DOHH2 (cell line): ENCODE measurements around the gene MCU.

Experiments used
- H3F3A ChIP-seq: fragments of 200-600 bp; sonication (generic), shearing (Covaris generic); 2 replicates; pipeline ENCODE4 v1.6.0; 2016; ENCODE audit warnings: antibody characterized with exemption, mild to moderate bottlenecking; ENCODE audit not compliant: control insufficient read depth, insufficient read depth
- H3K27ac ChIP-seq: fragments of 200-600 bp; sonication (generic); 2 replicates; pipeline ENCODE4 v1.5.1; 2014; ENCODE audit warnings: low read depth, mild to moderate bottlenecking, low read length, moderate library complexity
- H3K27me3 ChIP-seq: fragments of 200-600 bp; sonication (generic); 2 replicates; pipeline ENCODE4 v1.6.1; 2014; ENCODE audit warnings: mild to moderate bottlenecking, low read length, mixed read lengths; ENCODE audit not compliant: control insufficient read depth
- H3K36me3 ChIP-seq: fragments of 200-600 bp; sonication (generic); 2 replicates; pipeline ENCODE4 v1.6.1; 2014; ENCODE audit warnings: mild to moderate bottlenecking, low read length, moderate library complexity, mixed read lengths; ENCODE audit not compliant: control insufficient read depth
- H3K4me1 ChIP-seq: fragments of 200-600 bp; sonication (generic); 2 replicates; pipeline ENCODE4 v1.6.1; 2014; ENCODE audit warnings: mild to moderate bottlenecking, low read length, mixed read lengths; ENCODE audit not compliant: control insufficient read depth
- H3K4me2 ChIP-seq: fragments of 200-600 bp; sonication (generic); 2 replicates; pipeline ENCODE4 v1.6.0; 2014; ENCODE audit warnings: mild to moderate bottlenecking, low read length, moderate library complexity
- H3K4me3 ChIP-seq: fragments of 200-600 bp; sonication (generic); 2 replicates; pipeline ENCODE4 v1.5.1; 2014; ENCODE audit warnings: mild to moderate bottlenecking, low read length, mixed read lengths
- H3K79me2 ChIP-seq: fragments of 200-600 bp; sonication (generic); 2 replicates; pipeline ENCODE4 v1.6.1; 2014; ENCODE audit warnings: mild to moderate bottlenecking, low read length, mixed read lengths; ENCODE audit not compliant: control insufficient read depth
- H3K9me2 ChIP-seq: fragments of 200-600 bp; sonication (generic); replicated peaks from 2 replicates; pipeline ENCODE4 v1.6.1; 2014; ENCODE audit warnings: mild to moderate bottlenecking, low read length, mixed read lengths; ENCODE audit not compliant: control insufficient read depth
- H3K9me3 ChIP-seq: fragments of 200-600 bp; sonication (generic); 2 replicates; pipeline ENCODE4 v1.6.1; 2014; ENCODE audit warnings: antibody characterized with exemption, low read length, mixed read lengths; ENCODE audit not compliant: control insufficient read depth, insufficient read depth
- H4K20me1 ChIP-seq: fragments of 200-600 bp; sonication (generic); 2 replicates; pipeline ENCODE4 v1.6.0; 2014; ENCODE audit warnings: low read depth, mild to moderate bottlenecking, antibody characterized with exemption, low read length, moderate library complexity; ENCODE audit not compliant: control insufficient read depth, insufficient read depth
- EZH2phosphoT487 ChIP-seq: fragments of 200-600 bp; sonication (generic); IDR thresholded peaks from 2 replicates; pipeline ENCODE4 v1.6.1; 2017; ENCODE audit warnings: borderline replicate concordance, mild to moderate bottlenecking, antibody characterized with exemption, low read length, moderate library complexity, mixed read lengths
- TF ChIP-seq, protein P1 (sequence below): fragments of 200-600 bp; sonication (generic); IDR thresholded peaks from one replicate; pipeline ENCODE4 v1.5.1; 2014; ENCODE audit warnings: antibody characterized with exemption, mild to moderate bottlenecking, low read depth, low read length; ENCODE audit not compliant: poor library complexity, severe bottlenecking

MCU gene

GRCh38 chr10:72890086-72890485 lies 198.1 kb downstream of the MCU start:
- TF ChIP-seq, protein P1, sequence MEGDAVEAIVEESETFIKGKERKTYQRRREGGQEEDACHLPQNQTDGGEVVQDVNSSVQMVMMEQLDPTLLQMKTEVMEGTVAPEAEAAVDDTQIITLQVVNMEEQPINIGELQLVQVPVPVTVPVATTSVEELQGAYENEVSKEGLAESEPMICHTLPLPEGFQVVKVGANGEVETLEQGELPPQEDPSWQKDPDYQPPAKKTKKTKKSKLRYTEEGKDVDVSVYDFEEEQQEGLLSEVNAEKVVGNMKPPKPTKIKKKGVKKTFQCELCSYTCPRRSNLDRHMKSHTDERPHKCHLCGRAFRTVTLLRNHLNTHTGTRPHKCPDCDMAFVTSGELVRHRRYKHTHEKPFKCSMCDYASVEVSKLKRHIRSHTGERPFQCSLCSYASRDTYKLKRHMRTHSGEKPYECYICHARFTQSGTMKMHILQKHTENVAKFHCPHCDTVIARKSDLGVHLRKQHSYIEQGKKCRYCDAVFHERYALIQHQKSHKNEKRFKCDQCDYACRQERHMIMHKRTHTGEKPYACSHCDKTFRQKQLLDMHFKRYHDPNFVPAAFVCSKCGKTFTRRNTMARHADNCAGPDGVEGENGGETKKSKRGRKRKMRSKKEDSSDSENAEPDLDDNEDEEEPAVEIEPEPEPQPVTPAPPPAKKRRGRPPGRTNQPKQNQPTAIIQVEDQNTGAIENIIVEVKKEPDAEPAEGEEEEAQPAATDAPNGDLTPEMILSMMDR = no peak
- no peak for TF ChIP-seq EZH2phosphoT487
- H3F3A ChIP-seq = no peaks in the 10 kb centered on the region

DNA sequence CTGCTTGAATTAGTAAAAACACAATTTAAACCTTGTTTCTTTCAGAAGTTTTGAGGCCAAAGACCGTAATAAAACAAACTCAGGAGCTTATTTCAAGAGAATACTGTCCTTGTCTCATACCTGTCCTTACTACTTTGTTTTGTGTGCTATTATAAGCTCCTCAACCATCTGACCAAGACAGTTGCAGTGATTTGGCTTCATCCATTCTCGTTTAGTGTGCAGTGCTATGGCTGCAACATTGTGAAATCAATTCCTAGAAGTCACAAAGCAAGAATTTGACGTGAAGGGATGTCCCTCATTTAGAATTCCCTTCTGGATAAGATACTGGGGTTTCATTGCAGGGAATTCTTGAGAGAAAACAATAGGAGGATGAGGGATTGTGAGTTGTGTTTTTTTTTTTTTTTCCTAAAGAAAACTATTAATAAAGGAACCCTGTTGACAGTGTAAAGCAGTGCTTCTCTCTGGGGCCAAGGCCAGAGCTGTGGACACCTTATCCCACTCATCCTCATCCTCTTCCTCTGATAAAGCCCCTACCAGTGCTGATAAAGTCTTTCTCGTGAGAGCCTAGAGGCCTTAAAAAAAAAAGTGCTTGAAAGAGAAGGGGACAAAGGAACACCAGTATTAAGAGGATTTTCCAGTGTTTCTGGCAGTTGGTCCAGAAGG lies 201.3 kb downstream of the MCU start, which contains the start of gene OIT3:
TSS of gene OIT3 (plus strand) at position 604 of the 663 bp plus-strand sequence. CDS start 60 bp downstream, outside the sequence.
- TF ChIP-seq, protein P1 = no peak
- Histone ChIP-seq H3K4me2 (no peak within 1 kb of the TSS), H3K4me1 (no peaks in the 10 kb centered on the region), H3K9me3 (no peaks in the 10 kb centered on the region), H4K20me1 (no peaks in the 10 kb centered on the region), H3K27ac (no peak within 1 kb of the TSS), H3K36me3 (no peaks in the 10 kb centered on the region), H3K27me3 (peaks cover 8% of the 10 kb centered on the region), H3K9me2 (no peaks in the 10 kb centered on the region), H3K4me3 (no peak within 1 kb of the TSS), H3F3A (no peaks in the 10 kb centered on the region), H3K79me2 (no peaks in the 10 kb centered on the region)

More at GRCh38 chr10:72890086-72890485, 198.1 kb downstream of the MCU start:
- peaks cover 8% of the 10 kb centered on the region for H3K27me3 ChIP-seq
- H4K20me1 ChIP-seq = no peaks in the 10 kb centered on the region
- no peak overlapping the region for H3K27ac ChIP-seq
- no peak overlapping the region for H3K4me2 ChIP-seq
- H3K4me1 ChIP-seq = peaks cover 12% of the 10 kb centered on the region
- H3K79me2 ChIP-seq = no peaks in the 10 kb centered on the region
- no peak overlapping the region for H3K4me3 ChIP-seq
- no peaks in the 10 kb centered on the region for H3K9me2 ChIP-seq
- H3K36me3 ChIP-seq = no peaks in the 10 kb centered on the region; the same call in none of the 2 replicates
- H3K9me3 ChIP-seq = no peaks in the 10 kb centered on the region

DNA sequence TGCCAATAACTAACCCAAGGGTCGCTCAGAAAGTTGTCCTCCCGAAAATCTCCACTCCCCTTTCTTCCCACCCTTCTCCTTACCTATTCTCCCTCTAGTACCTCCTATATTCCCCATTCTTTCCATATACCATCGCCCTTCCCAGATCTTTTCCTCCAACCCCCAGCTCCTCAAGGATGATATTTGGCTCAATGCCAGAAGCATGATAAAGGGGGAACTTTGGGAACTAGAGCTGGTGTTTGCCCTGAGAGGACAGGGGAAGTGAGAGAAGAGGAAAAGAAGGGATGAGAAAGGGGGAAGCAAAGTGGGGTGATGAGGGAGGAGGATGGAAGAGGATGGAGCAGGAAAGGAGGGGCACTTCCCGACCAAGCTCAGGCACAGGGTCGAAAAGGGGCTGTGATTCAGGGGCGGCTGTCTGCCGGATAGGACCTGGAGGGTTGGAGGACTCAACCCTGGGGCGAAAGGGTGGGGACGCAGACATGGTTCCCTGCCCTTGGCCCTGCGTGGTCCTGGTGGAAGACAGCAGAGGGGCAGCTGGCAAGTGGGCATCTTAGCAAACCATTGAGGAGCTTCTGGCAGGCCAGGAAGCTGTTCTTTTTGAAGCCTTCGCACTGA lies 203.4 kb downstream of the MCU start:
- Histone ChIP-seq H3K36me3 (no peaks in the 10 kb centered on the region), H3K9me2 (no peaks in the 10 kb centered on the region), H3F3A (no peaks in the 10 kb centered on the region), H3K4me3 (no peak overlapping the region), H3K27me3 (peaks cover 8% of the 10 kb centered on the region), H3K9me3 (no peaks in the 10 kb centered on the region), H4K20me1 (no peaks in the 10 kb centered on the region), H3K79me2 (no peaks in the 10 kb centered on the region), H3K4me1 (no peaks in the 10 kb centered on the region), H3K27ac (no peak overlapping the region), H3K4me2 (no peak overlapping the region)
- no peak for TF ChIP-seq EZH2phosphoT487
- TF ChIP-seq, protein P1 = no peak
